GM12878 (cell line): ENCODE results near the gene GNAZ. TPM values are rescaled to one million over a fixed set of nuclear protein-coding genes. Genes with fewer than 3 reads are reported as not detected.

Experiments
- ATAC-seq: fragments of 200-7000 bp; cut with Tn5 transposase; 3 replicates; pipeline ENCODE4 v1.9.1; 2020; ENCODE audit warnings: mild to moderate bottlenecking, moderate library complexity
- BruUV-seq: library from RNA; stranded (reverse); fragments of 400-500 nt; replicated peaks from 2 replicates; lab custom pipeline; 2021; lab: Mats Ljungman, UMichigan
- CTCF ChIA-PET: fragments of 300-600 bp; sonication (Branson Sonifier 250); formaldehyde crosslinking; extraction: SDS; loops from one replicate; lab custom pipeline; 2021; ENCODE audit warnings: inconsistent platforms; lab: Yijun Ruan, JAX
- POLR2A ChIA-PET: fragments of 350-600 bp; formaldehyde crosslinking; extraction: SDS; loops from one replicate; lab custom pipeline; 2021; ENCODE audit warnings: inconsistent platforms; lab: Charles Lee
- RAD21 ChIA-PET: fragments of 300-600 bp; sonication (Branson Sonifier 250); formaldehyde crosslinking; loops from one replicate; lab custom pipeline; 2023; ENCODE audit warnings: antibody characterized with exemption; ENCODE audit not compliant: unreplicated experiment; lab: Charles Lee
- SMC1A ChIA-PET: fragments of 300-600 bp; sonication (Branson Sonifier 250); formaldehyde crosslinking; loops from one replicate; lab custom pipeline; 2023; ENCODE audit not compliant: unreplicated experiment, uncharacterized antibody; lab: Charles Lee
- DNase-seq: peaks from one replicate; pipeline ENCODE4 v3.0.0-alpha.2; 2011; ENCODE audit warnings: low read depth, low spot score
- FAIRE-seq: peaks from 3 replicates; lab custom pipeline; 2011; peaks lifted over from hg19 to GRCh38; lab: Jason Lieb, UNC
- H2AFZ ChIP-seq: 2 replicates; pipeline ENCODE4 v1.6.0; 2011; ENCODE audit warnings: low read depth, low read length, control low read depth; ENCODE audit not compliant: control insufficient read depth
- H3K27ac ChIP-seq: 2 replicates; pipeline ENCODE4 v1.5.1; 2011; ENCODE audit warnings: control low read depth; ENCODE audit not compliant: control insufficient read depth, insufficient read depth
- H3K27me3 ChIP-seq, 2 experiments: replicated peaks in 1 of 2; 2 replicates each; pipeline versions ENCODE4 v1.6.0 to v1.6.1; 2011; ENCODE audit warnings: low read length in 1 of 2; ENCODE audit not compliant: control insufficient read depth in 2 of 2, insufficient read depth in 2 of 2
- H3K36me3 ChIP-seq, 2 experiments: 2 replicates each; pipeline ENCODE4 v1.5.1; 2011; ENCODE audit warnings: low read length in 1 of 2; ENCODE audit not compliant: control insufficient read depth in 2 of 2, insufficient read depth in 2 of 2
- H3K4me1 ChIP-seq: 2 replicates; pipeline ENCODE4 v1.6.1; 2011; ENCODE audit warnings: mild to moderate bottlenecking, low read length, moderate library complexity, mixed read lengths; ENCODE audit not compliant: control insufficient read depth, insufficient read depth
- H3K4me2 ChIP-seq: 2 replicates; pipeline ENCODE4 v1.6.0; 2011; ENCODE audit warnings: control low read depth; ENCODE audit not compliant: control insufficient read depth, insufficient read depth
- H3K4me3 ChIP-seq: fragments of 200-600 bp; sonication (generic); 2 replicates; pipeline ENCODE4 v1.5.1; 2016
- H3K79me2 ChIP-seq: 2 replicates; pipeline ENCODE4 v1.6.0; 2011; ENCODE audit warnings: low read length; ENCODE audit not compliant: control insufficient read depth, insufficient read depth
- H3K9ac ChIP-seq: 2 replicates; pipeline ENCODE4 v1.8.0; 2011; ENCODE audit warnings: low read length, control low read depth, mixed read lengths; ENCODE audit not compliant: control insufficient read depth, insufficient read depth
- H3K9me3 ChIP-seq: replicated peaks from 3 replicates; pipeline ENCODE4 v1.5.1; 2011; ENCODE audit warnings: mild to moderate bottlenecking, low read length; ENCODE audit not compliant: control insufficient read depth, insufficient read depth
- H4K20me1 ChIP-seq: 2 replicates; pipeline ENCODE4 v1.6.0; 2011; ENCODE audit not compliant: control insufficient read depth, insufficient read depth
- BHLHE40 ChIP-seq, 2 experiments: fragments of 450-650 bp in 1 of 2; IDR thresholded peaks; 2 replicates each; pipeline ENCODE4 v1.6.1; 2011 to 2017; ENCODE audit warnings: low read depth in 2 of 2, borderline replicate concordance in 1 of 2, improper control_type of control experiment in 1 of 2, low read length in 1 of 2, mild to moderate bottlenecking in 1 of 2
- CHD1 ChIP-seq: IDR thresholded peaks from 2 replicates; pipeline ENCODE4 v1.6.1; 2012; ENCODE audit warnings: low read depth, low read length, improper control_type of control experiment
- DPF2 ChIP-seq: fragments of 450-650 bp; IDR thresholded peaks from 2 replicates; pipeline ENCODE4 v1.6.1; 2017; ENCODE audit warnings: mild to moderate bottlenecking
- IRF4 ChIP-seq: IDR thresholded peaks from 2 replicates; pipeline ENCODE4 v1.6.1; 2011; ENCODE audit warnings: low read depth, low read length
- MXI1 ChIP-seq: fragments of 150-350 bp; IDR thresholded peaks from 2 replicates; pipeline ENCODE4 v1.6.1; 2011; ENCODE audit warnings: low read depth, mild to moderate bottlenecking, inconsistent platforms, low read length, improper control_type of control experiment
- NFYB ChIP-seq: IDR thresholded peaks from 2 replicates; pipeline ENCODE4 v1.6.1; 2011; ENCODE audit warnings: low read depth, mild to moderate bottlenecking, low read length, improper control_type of control experiment, moderate library complexity; ENCODE audit not compliant: insufficient read depth
- SIX5 ChIP-seq: IDR thresholded peaks from 2 replicates; pipeline ENCODE4 v1.6.1; 2011; ENCODE audit warnings: mild to moderate bottlenecking, low read depth, low read length, moderate library complexity; ENCODE audit not compliant: severe bottlenecking
- SKIL ChIP-seq: fragments of 450-650 bp; IDR thresholded peaks from 2 replicates; pipeline ENCODE4 v1.6.1; 2017; ENCODE audit warnings: mild to moderate bottlenecking, low read depth, inconsistent platforms; ENCODE audit not compliant: poor library complexity, severe bottlenecking
- SMARCA5 ChIP-seq: fragments of 450-650 bp; IDR thresholded peaks from 2 replicates; pipeline ENCODE4 v1.6.1; 2017; ENCODE audit warnings: mild to moderate bottlenecking
- SRF ChIP-seq, 2 experiments: IDR thresholded peaks; 2 replicates each; pipeline ENCODE4 v1.6.1; 2011; ENCODE audit warnings: low read depth in 2 of 2, low read length in 2 of 2, mild to moderate bottlenecking in 1 of 2, moderate library complexity in 1 of 2
- SUZ12 ChIP-seq: fragments of 200-600 bp; sonication (generic); IDR thresholded peaks from one replicate; pipeline ENCODE4 v1.6.1; 2018; ENCODE audit warnings: antibody characterized with exemption, mild to moderate bottlenecking; ENCODE audit not compliant: unreplicated experiment
- ZSCAN29 ChIP-seq: fragments of 450-650 bp; IDR thresholded peaks from 2 replicates; pipeline ENCODE4 v1.6.1; 2017; ENCODE audit warnings: mild to moderate bottlenecking, moderate library complexity
- WGBS: methylation state at CpG from one replicate; pipeline ENCODE4 v1.1.6; 2016; ENCODE audit warnings: low lambda C conversion rate; ENCODE audit not compliant: insufficient replicate concordance, insufficient coverage; ENCODE audit errors: missing lambda C conversion rate; 5-methylcytosine and 5-hydroxymethylcytosine counted together
- in situ Hi-C: fragments of 300-500 bp; cut with MboI; formaldehyde crosslinking; loops from 9 replicates; pipeline ENCODE4 v1.14.3; 2018; ENCODE audit warnings: mixed read lengths
- intact Hi-C: fragments of 100-400 bp; cut with micrococcal nuclease; formaldehyde crosslinking; loops from one replicate; pipeline ENCODE4 v1.14.2; 2022; ENCODE audit not compliant: unreplicated experiment
- polyA plus RNA-seq, 11 experiments: library from polyadenylated mRNA; depleted of rRNA in 4 of 11; unstranded in 6 of 11; stranded (reverse) in 5 of 11; fragments of >200 nt; fragmentation: Nextera tagmentation in 4 of 11; fragmentation: Illumina TruSeq in 1 of 11; extraction: Ambion mirVana in 4 of 11; extraction: Trizol in 1 of 11; gene quantifications; 1 replicate in 1 of 11; 2 replicates in 10 of 11; pipeline versions ENCODE4 v1.2.1 to v1.2.3, GENCODE V29; 2011 to 2016; ENCODE audit warnings: inconsistent platforms in 2 of 11, missing spikeins in 2 of 11, low read depth in 1 of 11
- total RNA-seq, 4 experiments: library from RNA; depleted of rRNA in 3 of 4; stranded (reverse); fragments of >200 nt in 3 of 4; fragmentation: Illumina TruSeq in 1 of 4; extraction: Trizol in 1 of 4; gene quantifications; 2 replicates each; pipeline versions ENCODE4 v1.2.1 to v1.2.3, GENCODE V29; 2013 to 2021
- TF ChIP-seq, protein P1 (sequence below): fragments of 450-650 bp; IDR thresholded peaks from 2 replicates; pipeline ENCODE4 v1.6.1; 2016; ENCODE audit warnings: mild to moderate bottlenecking
- TF ChIP-seq, protein P2 (sequence below): fragments of 450-650 bp; IDR thresholded peaks from 2 replicates; pipeline ENCODE4 v1.6.1; 2017; ENCODE audit warnings: mild to moderate bottlenecking, moderate library complexity

The GNAZ gene
- total and polyA plus RNA-seq, 10 of the 15 experiments (the other 5 are each of a cell fraction or from before 2014, with no cell fraction given), result 0.09 to 1.0 (median 0.44) TPM; not detected in 1

- ChIA-PET CTCF (interaction anchor here (0.6 to 1.8 kb wide), 9 partner anchors 10 to 212 kb away, joined by 3 to 10 read pairs (median 4); no protein-coding TSS in a partner anchor), RAD21 (interaction anchor here (0.9 to 2.6 kb wide), 3 partner anchors 12 to 110 kb away, joined by 3 to 18 read pairs (median 3); no protein-coding TSS in a partner anchor), SMC1A (interaction anchor here (0.9 to 3.8 kb wide), 6 partner anchors 13 to 110 kb away, joined by 3 to 20 read pairs (median 6); no protein-coding TSS in a partner anchor), POLR2A (interaction anchor here (0.6 to 1.0 kb wide), 2 partner anchors 54 to 75 kb away, joined by 3 to 4 read pairs; partner anchors contain the start of gene RAB36)
- H3K27me3 ChIP-seq, result peaks cover 0 to 9% of the 10 kb centered on the region in 2 experiments; a peak in 2 of 4 replicates
- H3K79me2 ChIP-seq, result no peaks in the 10 kb centered on the region
- no peak overlapping the region for H3K9ac ChIP-seq
- ATAC-seq (peak; percentile 98), FAIRE-seq (peak; percentile 44), DNase-seq (peak; percentile 15)
- in situ Hi-C loops (no loop called here), intact Hi-C loops (no loop called here)
- peak overlapping the region; percentile 61; the same call in 1 of the 2 replicates for H2AFZ ChIP-seq
- H3K4me2 ChIP-seq, result peak overlapping the region; percentile 91
- H3K27ac ChIP-seq, result no peak overlapping the region
- peak overlapping the region; percentile 61; the same call in 1 of the 2 replicates for H3K4me3 ChIP-seq
- peaks cover 3% of the 10 kb centered on the region; the same call in 1 of the 2 replicates for H3K4me1 ChIP-seq
- 12% methylated on average over 38 of the region's 74 CpGs for WGBS
- H3K9me3 ChIP-seq, result no peaks in the 10 kb centered on the region
- H4K20me1 ChIP-seq, result no peaks in the 10 kb centered on the region
- no TSS peak for BruUV-seq
- H3K36me3 ChIP-seq, result no peaks in the 10 kb centered on the region
- TF ChIP-seq, protein P1, sequence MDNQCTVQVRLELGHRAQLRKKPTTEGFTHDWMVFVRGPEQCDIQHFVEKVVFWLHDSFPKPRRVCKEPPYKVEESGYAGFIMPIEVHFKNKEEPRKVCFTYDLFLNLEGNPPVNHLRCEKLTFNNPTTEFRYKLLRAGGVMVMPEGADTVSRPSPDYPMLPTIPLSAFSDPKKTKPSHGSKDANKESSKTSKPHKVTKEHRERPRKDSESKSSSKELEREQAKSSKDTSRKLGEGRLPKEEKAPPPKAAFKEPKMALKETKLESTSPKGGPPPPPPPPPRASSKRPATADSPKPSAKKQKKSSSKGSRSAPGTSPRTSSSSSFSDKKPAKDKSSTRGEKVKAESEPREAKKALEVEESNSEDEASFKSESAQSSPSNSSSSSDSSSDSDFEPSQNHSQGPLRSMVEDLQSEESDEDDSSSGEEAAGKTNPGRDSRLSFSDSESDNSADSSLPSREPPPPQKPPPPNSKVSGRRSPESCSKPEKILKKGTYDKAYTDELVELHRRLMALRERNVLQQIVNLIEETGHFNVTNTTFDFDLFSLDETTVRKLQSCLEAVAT, result no peak
- TF ChIP-seq, protein P2, sequence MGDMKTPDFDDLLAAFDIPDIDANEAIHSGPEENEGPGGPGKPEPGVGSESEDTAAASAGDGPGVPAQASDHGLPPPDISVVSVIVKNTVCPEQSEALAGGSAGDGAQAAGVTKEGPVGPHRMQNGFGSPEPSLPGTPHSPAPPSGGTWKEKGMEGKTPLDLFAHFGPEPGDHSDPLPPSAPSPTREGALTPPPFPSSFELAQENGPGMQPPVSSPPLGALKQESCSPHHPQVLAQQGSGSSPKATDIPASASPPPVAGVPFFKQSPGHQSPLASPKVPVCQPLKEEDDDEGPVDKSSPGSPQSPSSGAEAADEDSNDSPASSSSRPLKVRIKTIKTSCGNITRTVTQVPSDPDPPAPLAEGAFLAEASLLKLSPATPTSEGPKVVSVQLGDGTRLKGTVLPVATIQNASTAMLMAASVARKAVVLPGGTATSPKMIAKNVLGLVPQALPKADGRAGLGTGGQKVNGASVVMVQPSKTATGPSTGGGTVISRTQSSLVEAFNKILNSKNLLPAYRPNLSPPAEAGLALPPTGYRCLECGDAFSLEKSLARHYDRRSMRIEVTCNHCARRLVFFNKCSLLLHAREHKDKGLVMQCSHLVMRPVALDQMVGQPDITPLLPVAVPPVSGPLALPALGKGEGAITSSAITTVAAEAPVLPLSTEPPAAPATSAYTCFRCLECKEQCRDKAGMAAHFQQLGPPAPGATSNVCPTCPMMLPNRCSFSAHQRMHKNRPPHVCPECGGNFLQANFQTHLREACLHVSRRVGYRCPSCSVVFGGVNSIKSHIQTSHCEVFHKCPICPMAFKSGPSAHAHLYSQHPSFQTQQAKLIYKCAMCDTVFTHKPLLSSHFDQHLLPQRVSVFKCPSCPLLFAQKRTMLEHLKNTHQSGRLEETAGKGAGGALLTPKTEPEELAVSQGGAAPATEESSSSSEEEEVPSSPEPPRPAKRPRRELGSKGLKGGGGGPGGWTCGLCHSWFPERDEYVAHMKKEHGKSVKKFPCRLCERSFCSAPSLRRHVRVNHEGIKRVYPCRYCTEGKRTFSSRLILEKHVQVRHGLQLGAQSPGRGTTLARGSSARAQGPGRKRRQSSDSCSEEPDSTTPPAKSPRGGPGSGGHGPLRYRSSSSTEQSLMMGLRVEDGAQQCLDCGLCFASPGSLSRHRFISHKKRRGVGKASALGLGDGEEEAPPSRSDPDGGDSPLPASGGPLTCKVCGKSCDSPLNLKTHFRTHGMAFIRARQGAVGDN, result no peak
- TF ChIP-seq SKIL, result no peak
- peak; percentile 98 for TF ChIP-seq DPF2
- TF ChIP-seq MXI1, result no peak
- TF ChIP-seq SUZ12, result no peak
- no peak for TF ChIP-seq SMARCA5
- TF ChIP-seq IRF4, result no peak
- TF ChIP-seq BHLHE40 (IDR thresholded peaks at IDR 0.05; ENCODE audit: borderline replicate concordance in 1 of 2, low read depth in 2 of 2, low read length in 1 of 2), result peak in 1 of 2 experiments; percentile 83; a peak in 2 of 4 replicates
- peak; percentile 98 for TF ChIP-seq NFYB
- no peak for TF ChIP-seq SRF (IDR thresholded peaks at IDR 0.05; ENCODE audit: low read depth in 2 of 2, low read length in 2 of 2)
- TF ChIP-seq ZSCAN29, result peak; percentile 41; the same call in 1 of the 2 replicates
- no peak for TF ChIP-seq CHD1
- TF ChIP-seq SIX5, result no peak
Measured at GRCh38 chr22:23069502-23070357, 589 bp upstream of the GNAZ start.
